Omental fat pad (tissue), 4 donors: ENCODE data around the gene TMSB15C. TPM values are rescaled to one million over a fixed set of nuclear protein-coding genes. Genes with fewer than 3 reads are reported as not detected.
"Not testable (repeated sequence)": the region's sequence is repeated elsewhere in the genome, so short reads cannot be mapped to it uniquely, and the experiment has no call there.

Experiments used
- ATAC-seq: fragments of 150-250 bp; one replicate; pipeline ENCODE4 v1.9.1; 2016; ENCODE audit warnings: mild to moderate bottlenecking, moderate library complexity; ENCODE audit not compliant: low FRiP score
- DNase-seq: peaks from one replicate; pipeline ENCODE4 v3.0.0-alpha.2; 2019; ENCODE audit warnings: low spot score
- total RNA-seq, 4 donors: library from RNA; depleted of rRNA; stranded (reverse); fragments of >200 nt; gene quantifications; one replicate each; pipeline ENCODE4 v1.1.0, GENCODE V29; 2016
- TF ChIP-seq, protein P1 (sequence below), 3 donors: fragments of 450-650 bp; IDR thresholded peaks; one replicate each; pipeline ENCODE4 v1.5.1; 2016 to 2017; ENCODE audit warnings: antibody characterized with exemption in 3 of 3, mild to moderate bottlenecking in 3 of 3, moderate library complexity in 2 of 3

Gene TMSB15C
- total RNA-seq = 1 to 10 TPM in 2 of 4 donors, under 1 TPM in 2; 0.60 to 4.9 (median 0.95) TPM

DNA sequence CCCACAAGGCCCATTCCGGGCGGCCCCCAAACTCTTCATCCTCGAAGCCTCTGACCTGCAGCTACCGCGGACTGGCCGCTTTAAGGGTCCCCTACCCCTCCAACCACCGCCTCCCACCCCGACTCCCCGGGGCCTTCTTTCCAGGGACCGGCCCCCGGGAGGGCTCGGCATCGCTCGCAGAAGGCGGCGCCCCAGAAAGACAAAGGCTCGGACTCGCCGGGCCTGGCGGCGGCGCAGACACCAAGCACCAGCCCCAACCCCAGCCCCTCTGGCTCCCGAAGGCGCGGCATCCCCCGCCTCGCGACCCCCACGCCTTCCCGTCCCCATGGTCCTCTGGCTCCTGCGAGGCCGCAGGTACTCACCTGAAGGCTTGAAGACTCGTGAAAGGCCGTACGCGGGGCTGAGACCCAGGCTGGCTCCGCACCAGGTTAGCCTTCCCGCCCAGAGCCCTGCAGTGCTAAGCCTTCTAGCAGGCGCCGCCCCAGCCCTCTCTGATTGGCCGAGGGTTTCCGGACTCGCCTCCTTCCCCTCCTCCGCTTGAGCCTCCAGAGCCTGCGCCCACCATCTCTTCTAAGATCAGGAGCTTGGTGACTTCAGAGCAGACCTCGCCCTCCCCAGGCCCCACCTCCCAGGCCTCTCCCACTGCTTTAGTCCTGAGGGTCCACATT is at the start of gene TMSB15C:
Gene TMSB15C, minus strand, starts transcription at position 459 of the 668 bp plus-strand sequence.
- DNase-seq = not testable (repeated sequence)

DNA sequence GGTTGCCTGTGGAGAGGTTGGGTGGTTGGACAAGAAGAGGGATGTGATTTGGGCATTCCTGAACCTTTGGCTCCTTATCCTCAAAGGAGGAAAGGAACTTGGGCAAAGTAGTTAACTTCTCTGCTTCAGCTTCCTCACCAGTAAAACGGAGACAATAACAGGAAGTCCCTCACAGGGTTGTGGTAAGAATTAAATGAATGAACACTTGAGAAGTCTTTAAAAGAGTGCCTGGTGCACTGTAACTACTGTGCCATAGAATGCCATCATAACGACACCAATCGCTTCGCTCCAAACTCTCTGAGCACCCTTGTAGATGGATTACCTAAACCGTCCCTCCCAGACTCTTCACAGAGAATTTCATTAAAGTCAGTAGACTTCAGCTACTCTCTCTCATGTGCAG is 46.8 kb upstream of the TMSB15C start:
- ATAC-seq = no peak
- DNase-seq = no peak
- TF ChIP-seq, protein P1, sequence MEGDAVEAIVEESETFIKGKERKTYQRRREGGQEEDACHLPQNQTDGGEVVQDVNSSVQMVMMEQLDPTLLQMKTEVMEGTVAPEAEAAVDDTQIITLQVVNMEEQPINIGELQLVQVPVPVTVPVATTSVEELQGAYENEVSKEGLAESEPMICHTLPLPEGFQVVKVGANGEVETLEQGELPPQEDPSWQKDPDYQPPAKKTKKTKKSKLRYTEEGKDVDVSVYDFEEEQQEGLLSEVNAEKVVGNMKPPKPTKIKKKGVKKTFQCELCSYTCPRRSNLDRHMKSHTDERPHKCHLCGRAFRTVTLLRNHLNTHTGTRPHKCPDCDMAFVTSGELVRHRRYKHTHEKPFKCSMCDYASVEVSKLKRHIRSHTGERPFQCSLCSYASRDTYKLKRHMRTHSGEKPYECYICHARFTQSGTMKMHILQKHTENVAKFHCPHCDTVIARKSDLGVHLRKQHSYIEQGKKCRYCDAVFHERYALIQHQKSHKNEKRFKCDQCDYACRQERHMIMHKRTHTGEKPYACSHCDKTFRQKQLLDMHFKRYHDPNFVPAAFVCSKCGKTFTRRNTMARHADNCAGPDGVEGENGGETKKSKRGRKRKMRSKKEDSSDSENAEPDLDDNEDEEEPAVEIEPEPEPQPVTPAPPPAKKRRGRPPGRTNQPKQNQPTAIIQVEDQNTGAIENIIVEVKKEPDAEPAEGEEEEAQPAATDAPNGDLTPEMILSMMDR (IDR thresholded peaks at IDR 0.05) = no peak

More for the DNA sequence above, at the start of gene TMSB15C:
- ATAC-seq = peak; percentile 75

- ATAC-seq (no peak), DNase-seq (no peak)
- TF ChIP-seq, protein P1 (IDR thresholded peaks at IDR 0.05) = no peak
These were observed 42.7 kb upstream of the TMSB15C start for GRCh38 chrX:104118765-104119164.

DNA sequence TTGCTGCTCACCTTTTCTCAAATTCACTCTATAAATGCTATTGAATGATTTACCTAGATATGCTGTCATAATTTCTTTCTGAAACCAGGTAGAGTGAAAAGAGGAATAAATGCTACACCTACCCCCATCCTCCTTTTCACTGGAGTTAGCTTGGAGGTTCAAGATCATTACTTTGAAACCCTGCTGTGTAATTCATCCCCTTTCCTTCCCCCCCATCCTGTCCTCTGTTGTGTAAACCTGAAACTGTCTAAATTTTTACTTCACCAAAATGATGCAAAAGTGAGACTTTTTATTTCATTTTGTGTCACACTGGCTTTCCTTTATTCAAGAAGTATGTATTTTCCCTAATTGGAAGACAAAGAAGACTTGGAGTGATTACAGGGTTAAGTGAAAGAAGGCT is 41.7 kb upstream of the TMSB15C start:
- TF ChIP-seq, protein P1 (IDR thresholded peaks at IDR 0.05) = no peak
- no peak for DNase-seq
- no peak for ATAC-seq

DNA sequence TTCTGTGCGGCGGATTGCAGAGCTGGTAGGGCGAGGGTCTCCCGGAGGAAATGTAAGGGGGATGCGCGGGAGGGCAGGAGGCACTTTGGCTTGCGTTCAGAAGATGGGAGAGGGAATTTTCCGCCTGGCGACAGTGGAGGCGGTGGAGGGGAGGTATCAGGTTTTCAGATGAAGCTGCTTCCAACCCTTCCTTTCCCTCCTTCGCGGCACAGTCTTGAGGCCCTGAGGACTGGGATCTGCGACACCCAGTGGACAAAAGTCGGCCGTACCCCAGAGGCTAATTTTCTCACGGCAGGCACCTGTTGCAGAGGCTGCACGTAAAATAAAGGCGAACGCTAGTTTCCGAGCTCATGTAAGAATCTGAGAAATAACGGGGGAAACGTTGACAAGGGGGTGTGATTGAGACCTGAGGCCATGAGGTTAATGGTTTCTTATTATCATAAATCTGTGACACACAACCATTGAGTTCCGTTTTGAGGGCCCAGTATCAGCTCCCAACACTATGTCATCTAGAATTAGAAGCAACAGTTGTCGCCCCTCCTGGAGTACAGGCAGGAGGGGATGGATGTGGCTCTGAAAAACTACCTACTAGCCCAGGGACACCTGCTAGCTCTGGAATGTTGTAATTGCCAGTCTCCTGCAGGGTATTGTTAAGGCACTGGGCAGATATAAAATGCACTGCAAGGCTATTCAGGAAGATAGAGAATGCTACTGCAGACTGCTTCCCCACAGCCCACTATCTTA is 37.4 kb upstream of the TMSB15C start:
- TF ChIP-seq, protein P1 (IDR thresholded peaks at IDR 0.05) = no peak
- no peak for DNase-seq
- no peak for ATAC-seq

GRCh38 chrX:104112326-104112951 is 36.4 kb upstream of the TMSB15C start, which contains the start of gene ZCCHC18:
TSS of gene ZCCHC18 (plus strand) at chrX:104112523. CDS start at chrX:104114112, 1,589 bp downstream.
- DNase-seq (no peak), ATAC-seq (peak; percentile 80)
- TF ChIP-seq, protein P1 (IDR thresholded peaks at IDR 0.05) = no peak

- not testable (repeated sequence) for ATAC-seq, DNase-seq
These were observed 34.6 kb upstream of the TMSB15C start for GRCh38 chrX:104110491-104111240.
